Germinal center (tissue), 1 donor: ENCODE data around the gene SPOCK1.
A peak's percentile ranks its signal among the peaks of the same experiment; 100 is the strongest.

ENCODE experiments used
- DNase-seq: peaks from one replicate; pipeline ENCODE4 v3.0.0; 2012; ENCODE audit warnings: mixed read lengths, low spot score

Gene SPOCK1

DNA sequence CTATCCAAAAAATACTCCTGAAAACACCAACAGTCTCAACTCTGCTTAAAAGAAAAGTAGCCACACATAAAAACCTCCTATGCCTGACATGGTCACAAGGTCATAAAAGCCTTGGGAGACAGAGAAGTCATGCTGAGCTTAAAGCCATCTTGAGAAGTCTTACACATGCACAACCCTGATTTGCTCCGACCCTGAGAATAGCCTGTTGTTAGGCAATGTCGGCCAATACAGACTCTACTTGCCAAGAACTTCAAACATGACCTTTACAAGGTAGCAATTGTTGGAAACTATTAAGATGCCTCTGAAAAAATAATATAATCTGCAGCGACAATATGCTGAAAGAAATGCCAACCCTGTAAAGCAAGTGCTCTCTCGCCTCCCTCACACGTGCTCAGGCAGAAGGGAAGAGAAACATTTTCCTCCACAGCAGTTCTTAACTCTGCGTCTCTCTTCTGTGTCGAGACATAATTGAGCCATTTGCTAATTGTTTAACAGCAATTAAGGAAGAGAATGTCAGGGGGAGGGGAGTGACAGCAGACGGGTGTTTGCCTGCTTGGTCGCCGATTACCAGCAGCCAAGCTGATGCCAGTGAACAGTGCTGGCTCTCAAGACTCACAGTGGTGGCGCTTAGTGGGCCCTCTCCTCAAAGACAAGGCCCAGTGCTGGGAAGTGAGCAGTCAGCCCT is 393.6 kb downstream of the SPOCK1 start:
- no peak for DNase-seq

DNA sequence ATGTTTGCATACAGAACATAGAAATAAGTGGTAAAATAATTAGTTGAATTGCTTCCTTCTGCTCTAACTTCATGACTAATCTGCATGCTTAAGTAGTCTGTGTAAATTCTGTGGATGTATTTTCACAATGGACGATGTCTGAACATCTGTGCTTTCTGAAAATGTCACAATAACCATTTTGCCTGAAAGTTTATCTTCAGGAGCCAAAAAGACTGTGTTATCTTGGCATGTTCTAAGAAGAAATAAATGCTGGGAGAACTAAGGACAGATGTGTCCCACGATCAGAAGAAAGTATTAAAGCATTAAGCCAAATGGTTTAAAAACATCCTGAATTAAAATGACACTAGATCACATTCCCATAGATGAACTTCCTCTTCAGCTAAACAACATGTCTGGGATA is 397.6 kb downstream of the SPOCK1 start:
- DNase-seq = no peak

DNA sequence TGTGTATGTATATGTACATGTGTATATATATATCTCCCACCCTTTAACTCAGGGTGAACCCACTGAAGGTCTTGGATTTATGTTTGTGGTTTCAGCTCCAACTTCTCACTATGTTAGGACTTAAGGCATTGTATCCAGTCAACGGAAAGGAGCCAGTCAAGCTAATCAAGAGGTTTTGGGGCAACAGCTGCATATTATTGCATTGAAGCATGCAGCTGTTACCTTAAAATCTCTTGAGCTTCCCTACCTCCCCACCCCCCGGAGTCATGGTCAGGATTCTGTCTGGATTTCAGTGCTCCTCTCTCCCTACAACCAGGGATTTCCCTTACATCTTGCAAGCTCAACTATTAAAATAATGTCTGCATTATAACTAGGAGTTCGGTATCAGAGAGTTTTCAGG is 399.5 kb downstream of the SPOCK1 start:
- no peak for DNase-seq

DNA sequence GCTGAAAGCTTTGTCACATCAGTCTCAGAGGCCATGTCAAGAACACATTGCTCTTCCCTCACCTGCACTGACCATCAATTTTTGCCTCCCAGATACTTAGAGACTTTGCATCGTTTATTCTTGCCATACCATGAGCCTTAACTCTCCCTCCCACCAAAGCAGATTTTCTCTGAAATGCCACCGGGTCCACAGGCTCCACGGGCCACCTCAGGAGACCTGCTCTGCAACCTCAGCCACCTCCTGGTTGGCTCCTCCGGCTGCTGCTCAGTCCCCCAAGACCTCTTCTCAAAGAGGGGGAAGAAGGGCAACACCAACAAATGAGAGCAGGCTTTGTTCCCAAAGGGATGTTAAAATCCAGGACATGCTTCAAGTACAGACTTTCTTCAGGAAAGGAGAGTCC is 400.5 kb downstream of the SPOCK1 start:
- DNase-seq = no peak

DNA sequence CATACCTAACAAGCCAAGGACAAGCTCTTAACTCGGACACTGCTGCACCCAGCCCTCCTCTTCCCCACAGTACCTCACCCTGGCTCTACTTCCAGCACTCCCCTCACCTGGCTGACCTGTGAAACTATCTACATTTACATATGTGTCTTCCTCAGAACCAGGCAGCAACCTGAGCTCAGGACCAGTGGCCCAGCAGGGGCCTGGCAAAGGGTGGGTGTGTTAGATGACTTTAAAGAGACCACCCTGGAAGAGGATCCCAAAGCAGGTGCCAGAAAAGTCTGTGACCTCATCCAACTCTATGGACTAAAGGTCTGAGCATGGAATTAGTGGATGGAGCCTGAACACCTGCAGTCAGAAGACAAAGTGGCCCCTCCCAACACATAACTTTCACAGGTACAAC is 400.9 kb downstream of the SPOCK1 start:
- no peak for DNase-seq

DNA sequence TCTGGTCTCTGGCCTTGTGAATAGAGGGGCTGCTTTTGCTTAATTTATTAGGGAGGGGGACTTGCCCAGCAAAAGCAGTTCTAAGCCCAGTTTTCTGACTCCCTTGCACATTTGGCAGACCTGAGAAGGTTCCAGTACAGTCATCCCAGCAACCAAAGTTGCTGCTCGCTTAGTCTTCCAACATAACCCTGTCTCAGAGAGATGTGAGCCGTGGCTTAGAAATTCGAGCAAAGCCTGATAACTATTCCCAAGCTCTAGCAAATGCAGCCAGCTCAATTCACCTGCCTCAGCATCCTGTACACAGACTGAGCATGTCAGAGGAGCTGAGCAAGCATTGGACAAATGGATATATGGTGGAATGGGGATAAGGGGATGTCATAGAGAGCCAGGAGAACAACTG is 401.9 kb downstream of the SPOCK1 start:
- DNase-seq = no peak

DNA sequence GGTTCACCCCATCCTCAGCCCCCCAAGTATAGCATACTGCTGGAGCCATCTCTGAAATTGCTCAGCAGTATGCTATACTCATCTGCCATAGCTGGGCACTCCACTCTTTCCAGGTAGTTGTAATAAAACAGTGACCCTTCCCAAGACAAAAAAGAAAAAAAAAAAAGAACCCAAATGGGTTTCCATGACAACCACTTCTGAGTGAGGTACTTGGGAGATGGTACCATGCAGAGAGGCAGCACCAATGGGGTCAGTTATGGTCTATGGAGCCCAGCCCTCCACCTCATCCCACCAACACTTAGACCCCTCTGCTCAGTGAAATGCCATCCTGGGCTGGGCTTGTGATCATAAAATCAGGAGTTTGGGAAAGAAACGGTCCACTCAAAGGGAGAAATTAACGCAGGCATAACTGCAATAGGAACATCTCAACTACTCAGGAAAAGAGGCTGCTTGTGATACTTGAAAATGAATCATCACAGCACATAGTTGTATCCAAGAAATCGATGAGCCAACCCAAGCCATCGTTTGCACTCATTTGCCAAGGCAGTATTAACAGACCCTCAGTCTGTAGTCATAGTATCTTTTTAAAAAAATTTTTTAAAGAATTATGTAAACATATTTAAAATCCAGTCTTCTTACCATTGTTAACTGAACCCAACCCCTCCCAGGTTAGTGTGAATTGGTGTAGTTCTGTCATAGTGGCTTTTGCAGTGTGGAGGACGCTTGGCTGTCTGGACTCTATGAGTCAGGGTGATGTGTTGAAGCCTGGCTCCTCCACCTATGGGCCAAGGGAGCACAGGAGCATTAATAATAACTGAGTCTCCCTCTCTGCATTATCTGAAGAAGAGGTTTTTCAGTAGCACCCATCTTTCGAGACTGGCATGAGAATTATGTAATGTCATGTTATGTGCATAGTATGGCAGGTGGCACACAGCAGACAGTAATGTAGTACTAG is 402.7 kb downstream of the SPOCK1 start:
- no peak for DNase-seq

DNA sequence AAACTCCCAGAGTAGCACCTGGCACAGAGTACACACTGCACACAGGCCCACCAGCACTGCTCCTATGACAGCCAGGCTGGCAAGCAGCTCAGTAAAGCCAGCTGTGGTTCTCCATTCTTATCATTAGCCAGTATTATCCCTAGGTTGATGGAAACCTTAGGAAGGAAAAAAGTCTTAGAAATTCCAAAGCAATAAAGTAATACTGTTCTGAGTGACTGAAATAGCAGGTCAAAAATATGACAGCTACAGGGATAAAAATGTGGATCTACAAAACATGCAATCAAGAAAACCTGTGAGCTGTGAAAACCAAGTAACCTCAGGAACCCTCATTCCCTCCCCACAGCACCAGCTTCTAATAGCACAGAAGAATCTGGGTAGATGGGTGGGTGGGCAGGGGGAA is 403.5 kb downstream of the SPOCK1 start:
- no peak for DNase-seq

DNA sequence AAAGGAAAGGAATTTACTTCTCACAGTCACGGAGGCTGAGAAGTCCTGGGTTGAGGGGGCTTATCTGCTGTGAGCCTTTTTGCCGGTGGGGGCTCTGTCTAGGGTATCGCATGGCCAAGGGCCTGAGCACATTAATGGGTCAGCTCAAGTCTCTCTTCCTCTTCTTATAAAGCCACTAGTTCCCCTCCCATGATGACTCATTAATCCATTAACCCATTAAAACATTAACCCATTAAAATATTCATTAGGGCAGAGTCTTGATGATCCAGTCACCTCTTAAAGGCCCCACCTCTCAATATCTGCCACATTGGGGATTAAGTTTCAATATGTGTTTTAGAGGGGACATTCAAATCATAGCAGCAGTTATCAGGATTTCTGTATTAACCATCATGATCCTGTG is 406.3 kb downstream of the SPOCK1 start:
- no peak for DNase-seq

DNA sequence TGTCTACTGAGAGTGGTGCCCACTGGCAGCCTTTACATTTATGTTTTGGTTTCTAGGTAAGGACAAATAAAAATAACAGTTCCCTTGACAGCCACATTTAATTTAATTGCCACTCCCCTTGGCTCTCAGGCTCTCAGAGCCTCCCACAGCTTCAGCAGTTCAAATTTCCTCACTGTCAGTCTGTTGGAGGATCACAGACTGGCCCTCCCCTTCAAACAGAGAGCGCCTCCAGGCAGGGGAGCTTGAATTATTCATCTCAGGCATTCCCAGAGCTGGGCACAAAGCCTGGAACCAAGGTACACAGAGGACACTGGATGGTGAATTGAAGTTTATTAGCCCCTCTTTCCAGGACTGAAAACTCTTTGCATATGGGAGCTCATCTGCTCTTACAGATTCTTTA is 407.7 kb downstream of the SPOCK1 start:
- DNase-seq = no peak

DNA sequence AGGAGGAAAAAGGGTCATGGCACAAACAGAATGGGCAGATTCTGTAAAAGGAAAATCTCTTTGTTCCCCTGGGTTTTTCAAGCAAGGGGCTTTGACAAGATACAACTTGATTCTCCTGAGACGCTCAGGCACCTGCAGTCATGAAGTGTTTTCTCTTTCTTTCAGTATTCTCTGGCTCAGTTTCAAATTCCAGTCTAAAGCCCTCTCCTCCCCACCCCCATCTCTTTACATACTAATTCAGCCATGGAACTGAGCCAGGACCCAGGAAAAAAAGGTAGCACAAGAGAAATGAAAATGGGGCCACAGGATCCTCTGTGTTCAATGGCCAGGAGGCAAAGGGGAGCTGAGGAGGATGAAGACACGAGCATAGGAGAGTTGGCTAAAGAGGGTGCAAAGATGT is 408.4 kb downstream of the SPOCK1 start:
- DNase-seq = no peak

DNA sequence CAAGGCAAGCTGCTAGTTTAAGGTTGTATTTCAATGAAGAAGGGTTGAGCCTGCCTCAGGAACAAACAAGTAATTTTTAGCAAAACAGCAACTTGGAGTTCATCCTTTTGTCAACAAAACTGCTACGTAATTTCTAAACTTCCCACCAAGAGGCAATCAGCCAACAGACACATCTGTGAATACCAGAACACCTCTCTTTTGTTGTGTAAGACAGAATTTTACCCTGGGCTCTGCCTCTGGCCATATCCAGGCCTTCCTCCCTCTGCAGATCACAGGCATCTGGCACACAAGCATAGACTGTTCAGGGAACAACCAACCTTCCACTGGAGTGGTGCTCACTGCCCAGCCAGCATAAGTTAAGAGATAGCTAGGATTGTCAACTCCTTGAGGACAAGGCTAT is 409.0 kb downstream of the SPOCK1 start:
- DNase-seq = no peak

DNA sequence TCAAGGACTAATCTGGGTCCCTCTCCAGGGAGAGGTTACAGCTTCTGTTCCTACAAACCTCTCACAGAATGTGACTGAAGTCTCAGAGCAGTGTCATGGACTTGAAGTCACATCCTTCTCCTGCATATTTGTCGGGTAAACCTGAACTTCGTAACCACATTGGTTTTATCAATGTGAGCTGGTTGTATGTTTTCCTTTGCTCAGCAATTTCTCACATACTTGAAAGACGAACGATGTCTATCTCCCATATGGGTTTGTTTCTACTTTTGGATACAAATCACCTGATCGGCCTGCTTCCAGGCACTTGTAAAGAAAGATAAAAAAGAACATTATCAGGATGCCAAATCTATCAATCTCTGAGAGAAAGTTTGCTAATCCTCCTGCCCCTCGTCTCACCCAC is 411.0 kb downstream of the SPOCK1 start:
- no peak for DNase-seq

DNA sequence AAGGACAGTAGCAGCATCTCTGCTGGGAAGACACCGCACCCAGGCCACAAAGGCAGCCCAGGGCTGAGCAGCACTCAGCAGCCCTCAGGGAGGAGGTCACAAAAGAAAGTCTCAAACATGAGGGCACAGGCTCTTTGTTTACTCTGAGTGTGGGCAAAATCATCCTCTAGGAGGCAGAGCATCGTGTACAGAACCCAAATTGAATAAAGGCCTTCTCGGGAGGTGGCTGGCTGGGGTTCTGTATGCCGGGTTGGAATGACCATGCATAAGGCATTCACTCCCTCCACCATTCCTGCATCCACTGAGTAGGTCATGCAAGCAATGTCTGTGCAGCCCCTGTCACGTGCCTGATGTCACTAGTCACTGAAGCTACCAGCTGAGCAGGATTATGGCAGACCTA is 412.8 kb downstream of the SPOCK1 start:
- no peak for DNase-seq

DNA sequence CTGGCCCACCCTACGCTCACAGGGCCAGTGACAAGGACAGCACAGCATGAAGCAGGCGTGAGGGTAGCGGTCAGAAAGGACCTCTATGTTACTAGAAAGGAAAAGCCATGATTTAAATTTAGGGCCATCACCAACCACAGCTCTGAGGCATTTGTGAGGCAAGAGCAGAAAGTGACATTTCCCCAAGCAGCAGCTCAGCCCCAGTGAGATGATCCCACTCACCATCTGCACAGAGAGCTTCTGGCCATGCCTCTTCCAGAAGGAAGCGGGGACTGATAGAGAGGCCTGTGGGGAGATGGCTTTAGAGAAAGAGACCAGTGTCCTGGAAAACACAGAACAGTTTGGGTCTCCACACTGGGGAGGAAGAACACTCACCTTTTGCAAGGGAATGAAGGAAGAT is 413.9 kb downstream of the SPOCK1 start:
- no peak for DNase-seq

DNA sequence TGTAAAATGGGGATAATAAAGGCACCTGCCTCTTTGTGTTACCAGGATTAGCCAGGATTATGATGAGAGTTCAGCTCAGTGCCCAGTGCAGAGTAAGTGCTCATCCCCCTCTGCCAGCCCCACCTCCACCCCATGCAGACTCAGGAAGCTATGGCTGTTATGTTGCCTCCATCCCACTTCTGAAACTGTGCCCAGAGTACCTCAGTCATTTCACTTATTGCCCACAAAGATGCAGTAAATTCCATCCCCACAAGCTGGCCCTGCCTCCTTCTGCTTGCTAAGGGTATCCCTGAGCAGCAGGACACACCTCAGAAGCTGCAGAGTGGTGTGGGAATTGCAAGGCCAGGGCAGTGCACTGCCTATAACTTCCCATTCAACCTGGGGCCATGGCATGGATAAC is 415.1 kb downstream of the SPOCK1 start:
- no peak for DNase-seq

DNA sequence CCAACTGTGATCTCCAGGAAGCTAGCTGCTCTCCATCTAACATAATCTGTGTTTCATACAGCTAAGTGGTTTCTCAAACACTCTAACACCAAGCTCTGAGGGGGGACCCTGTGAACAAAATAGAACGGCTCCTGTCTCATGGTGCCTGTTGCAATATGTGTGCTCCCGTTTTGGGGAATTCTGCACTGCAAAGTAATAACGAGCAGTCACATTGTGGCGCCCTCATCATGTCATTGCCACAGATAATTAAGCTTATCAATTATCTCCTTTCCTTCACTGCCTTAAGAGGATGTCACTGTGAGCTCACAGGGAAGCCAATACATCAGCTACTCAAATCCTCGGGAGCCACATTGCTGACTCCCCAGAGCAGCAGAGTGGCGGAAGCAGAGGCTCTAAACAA is 416.2 kb downstream of the SPOCK1 start:
- DNase-seq = no peak

DNA sequence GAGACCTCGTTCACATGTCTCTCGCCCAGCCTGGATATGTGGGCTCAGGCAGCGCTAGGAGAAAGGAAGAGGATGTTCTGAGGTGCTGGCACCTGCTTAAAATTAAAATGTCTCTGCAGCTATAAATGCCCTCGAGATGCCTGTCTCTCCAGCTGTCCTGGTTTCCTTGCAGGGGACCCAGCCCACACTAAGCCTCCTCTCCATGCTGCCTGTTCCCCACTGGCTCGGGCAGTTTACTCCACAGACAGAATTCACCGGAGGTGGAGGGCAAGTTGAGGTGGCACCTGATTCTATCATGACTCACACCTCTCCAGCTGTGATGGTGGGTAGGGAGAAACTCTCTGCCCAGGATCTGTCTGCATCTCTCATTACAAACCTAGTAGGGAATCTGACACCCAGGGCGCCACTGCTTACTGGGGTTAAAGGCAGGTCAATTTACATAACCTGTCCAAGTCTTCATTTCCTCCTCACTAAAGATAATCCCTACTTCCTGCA is 420.9 kb downstream of the SPOCK1 start:
- DNase-seq = no peak

DNA sequence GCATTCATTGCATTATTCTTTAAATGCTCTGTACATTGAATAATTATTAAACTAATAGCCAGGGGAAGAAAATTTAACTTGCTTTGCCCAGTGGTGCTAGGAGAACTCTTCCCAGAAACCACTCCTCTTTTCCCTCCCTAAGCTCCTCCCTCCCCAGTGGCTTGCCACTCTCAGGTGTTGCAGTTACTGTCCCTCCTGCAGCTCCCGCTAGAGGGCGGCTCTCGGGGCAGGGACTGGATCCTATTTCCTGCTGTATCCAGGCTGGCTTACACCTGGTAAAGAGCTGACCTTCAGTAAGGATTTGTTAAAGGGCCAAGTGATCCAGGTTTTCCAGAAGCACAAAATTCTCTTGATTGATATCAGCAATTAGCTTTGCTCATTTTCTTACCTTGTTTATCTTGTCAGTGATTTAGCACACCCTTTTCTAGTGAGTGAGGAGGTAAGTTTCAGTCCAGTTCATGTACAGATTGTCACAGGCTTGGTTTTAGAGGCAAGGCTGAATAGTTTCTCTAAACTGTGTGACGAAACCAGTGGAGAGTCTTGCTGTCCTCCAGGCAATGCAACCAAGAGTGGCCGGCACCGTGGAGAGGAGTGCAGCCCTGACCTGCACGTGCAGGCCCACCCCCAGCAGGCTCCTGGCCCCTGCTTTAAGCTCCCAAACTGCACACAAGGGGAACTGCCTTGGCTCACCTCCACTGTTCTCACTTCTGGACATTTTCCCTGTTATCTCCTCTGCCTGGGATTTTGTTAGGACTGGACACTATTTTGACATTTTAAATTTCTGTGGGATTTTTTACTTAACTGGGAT is 423.8 kb downstream of the SPOCK1 start:
- DNase-seq = peak; percentile 81

DNA sequence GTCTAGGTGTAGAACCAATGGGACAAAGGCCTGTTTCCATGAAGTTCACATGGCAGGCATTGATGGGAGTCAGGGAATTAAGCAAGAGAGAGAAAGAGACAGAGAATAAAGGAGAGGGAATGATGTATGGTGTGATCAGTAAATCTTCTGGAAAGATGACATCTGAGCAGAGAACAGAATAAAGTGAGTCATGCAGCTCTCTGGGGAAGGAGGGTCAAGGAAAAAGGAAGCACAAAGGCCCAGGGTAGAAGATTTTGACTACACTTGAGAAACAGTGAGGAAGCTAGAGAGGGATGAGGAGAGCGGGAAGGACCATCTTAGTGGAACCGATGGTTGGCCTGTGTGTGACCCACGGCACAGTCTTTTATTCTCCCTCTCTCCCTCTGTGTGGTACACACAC is 425.9 kb downstream of the SPOCK1 start:
- DNase-seq = no peak

DNA sequence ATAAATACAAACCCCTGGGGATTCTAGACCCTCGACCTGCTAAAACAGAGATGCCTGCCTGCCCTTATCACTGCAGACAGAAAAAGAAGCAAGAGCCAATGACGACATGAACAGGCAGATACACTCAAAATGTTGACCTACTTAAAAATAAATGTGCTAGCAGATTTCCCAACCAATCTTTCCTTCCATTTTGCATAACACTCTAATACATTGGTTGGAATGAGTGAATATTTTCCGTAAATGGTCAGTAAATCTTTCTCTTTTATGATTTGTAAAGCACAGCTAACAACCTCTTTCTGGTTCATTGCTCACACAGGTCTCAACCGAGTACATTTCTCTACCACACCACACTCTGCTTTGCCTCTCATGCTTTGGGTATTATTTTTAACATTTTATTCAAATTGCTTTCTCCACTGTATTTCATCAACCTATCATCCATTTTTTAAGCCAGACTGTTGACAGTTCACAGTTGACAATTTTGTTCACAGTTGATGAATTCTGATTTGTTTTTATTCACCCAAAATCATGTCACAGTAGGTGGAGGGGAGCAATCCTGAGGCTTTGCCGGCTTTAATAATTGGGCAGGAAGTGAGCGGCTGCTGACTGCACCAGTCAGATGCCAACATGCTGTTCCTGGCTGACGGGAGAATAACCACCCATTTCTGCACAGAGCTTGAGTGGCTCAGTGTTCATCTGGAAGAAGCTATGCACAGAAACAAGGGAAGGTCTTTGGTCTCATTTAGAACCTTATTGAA is 426.6 kb downstream of the SPOCK1 start:
- DNase-seq = peak; percentile 72

DNA sequence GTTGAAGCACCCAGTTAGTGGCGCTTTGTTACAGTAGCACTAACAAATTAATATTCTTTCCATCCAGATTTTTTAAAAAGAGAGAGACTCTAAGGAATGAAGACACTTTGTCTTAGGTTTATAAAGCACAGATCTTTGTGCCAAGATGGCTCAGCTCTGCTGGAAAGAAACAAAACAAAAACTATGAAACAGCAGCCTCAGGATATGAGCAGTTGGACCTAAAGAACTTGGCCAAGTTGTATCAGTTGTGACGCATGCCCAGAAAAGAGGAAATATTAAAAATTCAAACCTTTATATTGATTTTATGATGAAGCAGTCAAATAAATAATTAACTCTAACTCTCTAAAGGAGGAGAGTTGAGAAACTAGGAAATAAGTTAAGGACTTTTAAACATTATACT is 427.2 kb downstream of the SPOCK1 start:
- peak; percentile 32 for DNase-seq
